ENCODE data around the gene SYTL1.

SYTL1 gene

DNA sequence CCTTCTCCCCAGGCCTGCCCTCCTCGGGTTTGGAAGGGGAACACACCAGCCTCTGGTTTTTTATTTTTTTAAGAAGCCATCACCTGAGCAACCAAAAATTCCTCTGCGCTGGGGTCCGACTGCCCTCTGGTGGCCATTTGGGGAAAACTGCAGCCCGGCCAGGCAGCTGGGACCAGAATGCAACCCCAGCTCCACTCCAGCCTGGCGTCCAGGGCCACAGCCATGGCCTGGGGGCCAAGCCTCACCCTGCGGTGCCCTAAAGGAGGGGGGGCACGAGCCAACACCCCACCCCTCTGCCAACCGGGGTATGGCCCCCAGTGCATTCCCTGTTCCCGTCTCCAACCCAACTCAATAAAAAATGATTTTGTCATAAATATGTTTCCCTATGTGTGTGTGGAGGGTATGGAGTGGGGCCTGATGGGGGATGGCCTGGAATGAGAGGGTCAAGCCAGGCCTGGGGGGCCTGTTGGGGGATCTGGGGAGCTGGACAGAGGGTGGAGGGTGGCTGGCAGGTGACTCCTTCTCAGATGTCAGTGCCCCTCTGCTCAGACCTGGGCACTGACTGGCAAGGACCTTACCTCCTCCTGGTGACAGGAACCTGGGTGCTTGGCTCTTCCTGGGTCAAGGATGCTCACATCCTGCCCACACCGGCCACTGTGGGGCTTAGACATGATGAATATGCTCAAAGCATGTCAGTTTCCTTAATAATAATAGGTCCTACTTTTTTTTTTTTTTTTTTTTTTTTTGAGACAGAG lies 53.8 kb downstream of the SYTL1 start:
- Histone ChIP-seq H3K36me3 (replicated peaks; ENCODE audit: insufficient read depth, low read length) (no peaks in the 10 kb centered on the region), H2AFZ (ENCODE audit: low read length) (no peak overlapping the region), H4K20me1 (ENCODE audit: insufficient read depth, low read length) (no peaks in the 10 kb centered on the region), H3K27ac (ENCODE audit: low read length) (no peak overlapping the region), H3K4me3 (ENCODE audit: low read length) (no peak overlapping the region), H3K4me1 (ENCODE audit: low read length) (peaks cover 7% of the 10 kb centered on the region), H3K79me2 (ENCODE audit: low read length) (no peaks in the 10 kb centered on the region), H3K27me3 (replicated peaks; ENCODE audit: insufficient read depth, low read length) (peaks cover 7% of the 10 kb centered on the region; the same call in 1 of the 2 replicates), H3F3A (ENCODE audit: insufficient read depth, low read length) (no peaks in the 10 kb centered on the region), H3K9ac (ENCODE audit: low read length) (no peak overlapping the region), H3K4me2 (ENCODE audit: low read depth, low read length) (no peak overlapping the region), H3K9me3 (replicated peaks; ENCODE audit: insufficient read depth, low read length) (no peaks in the 10 kb centered on the region), H3K9me2 (replicated peaks; ENCODE audit: insufficient read depth, low read length) (no peaks in the 10 kb centered on the region)
- TF ChIP-seq EZH2phosphoT487 (IDR thresholded peaks at IDR 0.05; ENCODE audit: low read length) (no peak), EZH2 (optimal IDR thresholded peaks at IDR 0.05; ENCODE audit: low read depth, low read length) (no peak)
- TF ChIP-seq, protein P1, sequence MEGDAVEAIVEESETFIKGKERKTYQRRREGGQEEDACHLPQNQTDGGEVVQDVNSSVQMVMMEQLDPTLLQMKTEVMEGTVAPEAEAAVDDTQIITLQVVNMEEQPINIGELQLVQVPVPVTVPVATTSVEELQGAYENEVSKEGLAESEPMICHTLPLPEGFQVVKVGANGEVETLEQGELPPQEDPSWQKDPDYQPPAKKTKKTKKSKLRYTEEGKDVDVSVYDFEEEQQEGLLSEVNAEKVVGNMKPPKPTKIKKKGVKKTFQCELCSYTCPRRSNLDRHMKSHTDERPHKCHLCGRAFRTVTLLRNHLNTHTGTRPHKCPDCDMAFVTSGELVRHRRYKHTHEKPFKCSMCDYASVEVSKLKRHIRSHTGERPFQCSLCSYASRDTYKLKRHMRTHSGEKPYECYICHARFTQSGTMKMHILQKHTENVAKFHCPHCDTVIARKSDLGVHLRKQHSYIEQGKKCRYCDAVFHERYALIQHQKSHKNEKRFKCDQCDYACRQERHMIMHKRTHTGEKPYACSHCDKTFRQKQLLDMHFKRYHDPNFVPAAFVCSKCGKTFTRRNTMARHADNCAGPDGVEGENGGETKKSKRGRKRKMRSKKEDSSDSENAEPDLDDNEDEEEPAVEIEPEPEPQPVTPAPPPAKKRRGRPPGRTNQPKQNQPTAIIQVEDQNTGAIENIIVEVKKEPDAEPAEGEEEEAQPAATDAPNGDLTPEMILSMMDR (IDR thresholded peaks at IDR 0.05; ENCODE audit: low read length), result peak; percentile 94
- peak; percentile 71 for DNase-seq

DNA sequence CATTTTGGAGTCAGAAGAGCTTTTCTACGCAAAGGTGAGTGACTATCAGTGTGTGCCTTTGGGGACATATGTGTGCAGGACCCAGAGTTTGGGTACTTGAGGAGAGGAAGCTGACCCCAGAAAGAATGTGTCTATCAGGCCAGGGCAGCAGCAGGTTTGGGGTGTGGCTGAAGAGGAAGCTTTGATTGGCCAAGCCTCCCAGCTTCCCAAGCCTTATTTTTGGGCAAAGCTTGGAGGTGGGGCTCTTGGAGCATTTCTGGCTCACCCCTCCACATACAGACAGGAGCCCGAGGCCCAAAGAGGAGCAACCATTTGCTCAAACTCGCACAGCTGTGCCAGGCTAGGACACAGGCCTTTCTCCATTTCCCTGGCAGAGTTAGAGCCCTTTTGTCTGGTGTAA lies 55.3 kb downstream of the SYTL1 start:
- H3K4me1 ChIP-seq (ENCODE audit: low read length), result no peaks in the 10 kb centered on the region
- H2AFZ ChIP-seq (ENCODE audit: low read length), result no peak overlapping the region
- H3K9me3 ChIP-seq (replicated peaks; ENCODE audit: insufficient read depth, low read length), result no peaks in the 10 kb centered on the region
- DNase-seq, result no peak
- H3K79me2 ChIP-seq (ENCODE audit: low read length), result no peaks in the 10 kb centered on the region
- no peaks in the 10 kb centered on the region for H4K20me1 ChIP-seq (ENCODE audit: insufficient read depth, low read length)
- H3K27me3 ChIP-seq (replicated peaks; ENCODE audit: insufficient read depth, low read length), result no peaks in the 10 kb centered on the region
- H3K4me2 ChIP-seq (ENCODE audit: low read depth, low read length), result no peak overlapping the region
- no peaks in the 10 kb centered on the region for H3K36me3 ChIP-seq (replicated peaks; ENCODE audit: insufficient read depth, low read length)
- no peaks in the 10 kb centered on the region for H3K9me2 ChIP-seq (replicated peaks; ENCODE audit: insufficient read depth, low read length)
- TF ChIP-seq EZH2 (optimal IDR thresholded peaks at IDR 0.05; ENCODE audit: low read depth, low read length) (no peak), EZH2phosphoT487 (IDR thresholded peaks at IDR 0.05; ENCODE audit: low read length) (no peak)
- TF ChIP-seq, protein P1 (IDR thresholded peaks at IDR 0.05; ENCODE audit: low read length), result no peak
- H3K9ac ChIP-seq (ENCODE audit: low read length), result no peak overlapping the region
- no peak overlapping the region for H3K4me3 ChIP-seq (ENCODE audit: low read length)
- no peaks in the 10 kb centered on the region for H3F3A ChIP-seq (ENCODE audit: insufficient read depth, low read length)
- H3K27ac ChIP-seq (ENCODE audit: low read length), result no peak overlapping the region

DNA sequence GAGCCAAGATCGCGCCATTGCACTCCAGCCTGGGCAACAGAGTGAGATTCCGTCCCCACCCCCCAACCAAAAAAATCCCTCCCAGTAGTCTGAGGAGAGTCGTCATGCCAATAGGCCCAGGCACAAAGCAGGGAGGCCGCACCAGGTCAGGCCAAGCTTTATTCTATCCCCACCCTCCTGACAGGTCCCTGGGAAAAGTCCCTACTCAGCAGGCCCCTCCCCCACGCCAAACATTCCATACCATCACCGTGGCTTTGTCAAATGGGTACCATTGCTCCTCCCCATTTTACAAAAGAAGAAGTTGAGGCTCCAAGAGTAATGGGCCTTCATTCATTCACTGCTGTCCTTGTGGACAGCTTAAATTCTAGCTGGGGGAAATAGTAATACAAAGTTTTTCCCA lies 55.9 kb downstream of the SYTL1 start:
- Histone ChIP-seq H3K27ac (ENCODE audit: low read length) (no peak overlapping the region), H3K4me3 (ENCODE audit: low read length) (no peak overlapping the region), H3K27me3 (replicated peaks; ENCODE audit: insufficient read depth, low read length) (no peaks in the 10 kb centered on the region), H3K9me2 (replicated peaks; ENCODE audit: insufficient read depth, low read length) (no peaks in the 10 kb centered on the region), H3K36me3 (replicated peaks; ENCODE audit: insufficient read depth, low read length) (no peaks in the 10 kb centered on the region), H3K4me1 (ENCODE audit: low read length) (no peaks in the 10 kb centered on the region), H3K79me2 (ENCODE audit: low read length) (no peaks in the 10 kb centered on the region), H3K9me3 (replicated peaks; ENCODE audit: insufficient read depth, low read length) (no peaks in the 10 kb centered on the region), H3F3A (ENCODE audit: insufficient read depth, low read length) (no peaks in the 10 kb centered on the region), H4K20me1 (ENCODE audit: insufficient read depth, low read length) (no peaks in the 10 kb centered on the region), H2AFZ (ENCODE audit: low read length) (no peak overlapping the region), H3K4me2 (ENCODE audit: low read depth, low read length) (no peak overlapping the region), H3K9ac (ENCODE audit: low read length) (no peak overlapping the region)
- DNase-seq, result no peak
- TF ChIP-seq EZH2phosphoT487 (IDR thresholded peaks at IDR 0.05; ENCODE audit: low read length) (no peak), EZH2 (optimal IDR thresholded peaks at IDR 0.05; ENCODE audit: low read depth, low read length) (no peak)
- TF ChIP-seq, protein P1 (IDR thresholded peaks at IDR 0.05; ENCODE audit: low read length), result no peak

All from MM.1S (cell line).